HepG2 (cell line): ENCODE data around the gene CDH13. TPM values are rescaled to one million over a fixed set of nuclear protein-coding genes. Genes with fewer than 3 reads are reported as not detected.

Experiments used
- ATAC-seq: fragments of 200-7000 bp; cut with Tn5 transposase; 3 replicates; pipeline ENCODE4 v1.9.1; 2020; ENCODE audit warnings: mild to moderate bottlenecking, moderate library complexity
- BruUV-seq: library from RNA; stranded (reverse); fragments of 400-500 nt; replicated peaks from 2 replicates; lab custom pipeline; 2021; lab: Mats Ljungman, UMichigan
- CTCF ChIA-PET: fragments of 300-600 bp; formaldehyde crosslinking; extraction: SDS; loops from one replicate; lab custom pipeline; 2021; ENCODE audit warnings: low total read pairs, inconsistent platforms, low intra/inter-chr PET ratio; lab: Yijun Ruan, JAX
- POLR2A ChIA-PET: fragments of 350-600 bp; sonication (Branson Sonifier 250); formaldehyde crosslinking; loops from one replicate; lab custom pipeline; 2020; ENCODE audit warnings: antibody characterized with exemption, inconsistent platforms; lab: Yijun Ruan, JAX
- DNase-seq: peaks from one replicate; pipeline ENCODE4 v3.0.0-alpha.2; 2015; ENCODE audit warnings: low spot score
- FAIRE-seq: peaks from 3 replicates; lab custom pipeline; 2011; peaks lifted over from hg19 to GRCh38; lab: Jason Lieb, UNC
- H2AFZ ChIP-seq: one replicate; pipeline ENCODE4 v1.6.1; 2011; ENCODE audit warnings: low read length, inconsistent platforms
- H3K27ac ChIP-seq: fragments of 300-600 bp; 3 replicates; pipeline ENCODE4 v1.8.0; 2011; ENCODE audit warnings: mixed run types, mild to moderate bottlenecking, mixed read lengths, low read length, inconsistent platforms; ENCODE audit not compliant: insufficient read depth; ENCODE audit errors: extremely low read length
- H3K27me3 ChIP-seq, 2 experiments: fragments of 200-600 bp in 1 of 2; 2 replicates in 1 of 2; 3 replicates in 1 of 2; pipeline versions ENCODE4 v1.6.0 to v1.8.0; 2011; ENCODE audit warnings: low read length in 2 of 2, mild to moderate bottlenecking in 2 of 2, moderate library complexity in 2 of 2, inconsistent platforms in 1 of 2; ENCODE audit not compliant: insufficient read depth in 2 of 2, control insufficient read depth in 1 of 2
- H3K36me3 ChIP-seq, 2 experiments: fragments of 200-600 bp in 1 of 2; replicated peaks in 1 of 2; 2 replicates in 1 of 2; 3 replicates in 1 of 2; pipeline versions ENCODE4 v1.5.1 to v1.8.0; 2011; ENCODE audit warnings: low read length in 2 of 2, inconsistent platforms in 1 of 2; ENCODE audit not compliant: insufficient read depth in 2 of 2, control insufficient read depth in 1 of 2
- H3K4me1 ChIP-seq: 2 replicates; pipeline ENCODE4 v1.5.1; 2012; ENCODE audit warnings: low read length, inconsistent platforms; ENCODE audit not compliant: insufficient read depth
- H3K4me2 ChIP-seq: 2 replicates; pipeline ENCODE4 v1.6.0; 2011; ENCODE audit warnings: low read depth, low read length, inconsistent platforms
- H3K4me3 ChIP-seq, 3 experiments: fragments of 200-600 bp in 1 of 3; sonication (generic), shearing (Covaris generic) in 1 of 3; replicated peaks in 1 of 3; 2 replicates each; pipeline ENCODE4 v1.5.1; 2011 to 2016; ENCODE audit warnings: low read length in 3 of 3, inconsistent platforms in 2 of 3, low read depth in 2 of 3, mild to moderate bottlenecking in 2 of 3, control low read depth in 1 of 3, mixed read lengths in 1 of 3; ENCODE audit not compliant: insufficient read depth in 1 of 3
- H3K79me2 ChIP-seq: one replicate; pipeline ENCODE4 v1.6.1; 2011; ENCODE audit warnings: low read length, inconsistent platforms; ENCODE audit not compliant: insufficient read depth
- H3K9ac ChIP-seq: 2 replicates; pipeline ENCODE4 v1.6.0; 2011; ENCODE audit warnings: mild to moderate bottlenecking, low read depth, low read length, inconsistent platforms; ENCODE audit not compliant: insufficient read depth
- H3K9me3 ChIP-seq: 2 replicates; pipeline ENCODE4 v1.5.1; 2012; ENCODE audit warnings: mild to moderate bottlenecking, low read length
- H4K20me1 ChIP-seq: 2 replicates; pipeline ENCODE4 v1.6.0; 2011; ENCODE audit warnings: inconsistent platforms, mild to moderate bottlenecking, low read length, moderate library complexity; ENCODE audit not compliant: insufficient read depth
- ARID4A ChIP-seq: sonication (generic); formaldehyde crosslinking; IDR thresholded peaks from 2 replicates; pipeline ENCODE4 v1.5.0; 2020; ENCODE audit warnings: mild to moderate bottlenecking, missing genetic modification reagents, borderline replicate concordance
- CEBPG ChIP-seq: IDR thresholded peaks from 2 replicates; pipeline ENCODE4 v1.6.1; 2016
- FOXJ3 ChIP-seq: sonication (generic); formaldehyde crosslinking; IDR thresholded peaks from 2 replicates; pipeline ENCODE4 v1.4.0; 2020; ENCODE audit warnings: missing genetic modification reagents, mild to moderate bottlenecking, borderline replicate concordance
- HOXA9 ChIP-seq: sonication (generic); formaldehyde crosslinking; IDR thresholded peaks from 2 replicates; pipeline ENCODE4 v1.8.1; 2022; ENCODE audit warnings: missing genetic modification reagents, mild to moderate bottlenecking, moderate library complexity, borderline replicate concordance
- PBX2 ChIP-seq: IDR thresholded peaks from 2 replicates; pipeline ENCODE4 v1.6.1; 2016; ENCODE audit warnings: control low read depth
- PCBP1 ChIP-seq: fragments of 200-400 bp; formaldehyde crosslinking; IDR thresholded peaks from 2 replicates; pipeline ENCODE4 v1.6.1; 2017; ENCODE audit warnings: mild to moderate bottlenecking, low read depth, low read length, borderline replicate concordance
- ZFP82 ChIP-seq: sonication (generic); formaldehyde crosslinking; IDR thresholded peaks from 2 replicates; pipeline ENCODE4 v1.5.1; 2020; ENCODE audit warnings: mild to moderate bottlenecking, missing genetic modification reagents, borderline replicate concordance
- ZNF205 ChIP-seq: IDR thresholded peaks from 2 replicates; pipeline ENCODE4 v1.6.1; 2018; ENCODE audit warnings: missing biosample characterization, missing genetic modification reagents
- ZNF329 ChIP-seq: sonication (generic); formaldehyde crosslinking; IDR thresholded peaks from 2 replicates; pipeline ENCODE4 v1.9.0; 2021; ENCODE audit warnings: low read depth, mild to moderate bottlenecking, missing genetic modification reagents
- ZNF563 ChIP-seq: sonication (generic); formaldehyde crosslinking; IDR thresholded peaks from 2 replicates; pipeline ENCODE4 v1.8.0; 2022; ENCODE audit warnings: mild to moderate bottlenecking, moderate library complexity, missing genetic modification reagents
- ZNF576 ChIP-seq: sonication (generic); formaldehyde crosslinking; IDR thresholded peaks from 2 replicates; pipeline ENCODE4 v1.4.0; 2020; ENCODE audit warnings: mild to moderate bottlenecking, missing genetic modification reagents
- ZNF639 ChIP-seq: conservative IDR thresholded peaks from 2 replicates; pipeline ENCODE4 v1.6.1; 2018; ENCODE audit warnings: missing genetic modification reagents
- WGBS: methylation state at CpG from one replicate; pipeline ENCODE4 v1.1.6; 2017; ENCODE audit warnings: low lambda C conversion rate; 5-methylcytosine and 5-hydroxymethylcytosine counted together
- in situ Hi-C: cut with HindIII; loops from 2 replicates; pipeline ENCODE4 v1.10.0; 2017; ENCODE audit warnings: low pct_unique_long_range_greater_than_20kb; ENCODE audit not compliant: extremely low pct_ligation_motif_present
- intact Hi-C: fragments of 100-400 bp; cut with micrococcal nuclease; formaldehyde crosslinking; loops from one replicate; pipeline ENCODE4 v1.10.0; 2022; ENCODE audit not compliant: unreplicated experiment
- polyA plus RNA-seq, 8 experiments: library from polyadenylated mRNA; depleted of rRNA in 3 of 8; stranded (reverse) in 7 of 8; unstranded in 1 of 8; fragments of >200 nt; fragmentation: Illumina TruSeq in 4 of 8; extraction: Trizol in 4 of 8; gene quantifications; 2 replicates each; pipeline versions ENCODE4 v1.2.1 to v1.2.3, GENCODE V29; 2011 to 2016; ENCODE audit warnings: low read depth in 4 of 8, missing spikeins in 1 of 8, mixed read lengths in 1 of 8; ENCODE audit not compliant: insufficient read depth in 1 of 8
- total RNA-seq, 5 experiments: library from RNA; depleted of rRNA; stranded (reverse); fragments of >200 nt; fragmentation: Illumina TruSeq; extraction: Trizol; gene quantifications; 2 replicates each; pipeline ENCODE4 v1.2.3, GENCODE V29; 2016; ENCODE audit warnings: low read depth in 1 of 5

CDH13 gene
- total and polyA plus RNA-seq, 2 of the 13 experiments (the other 11 are each of a cell fraction or from before 2014, with no cell fraction given) = not detected

DNA sequence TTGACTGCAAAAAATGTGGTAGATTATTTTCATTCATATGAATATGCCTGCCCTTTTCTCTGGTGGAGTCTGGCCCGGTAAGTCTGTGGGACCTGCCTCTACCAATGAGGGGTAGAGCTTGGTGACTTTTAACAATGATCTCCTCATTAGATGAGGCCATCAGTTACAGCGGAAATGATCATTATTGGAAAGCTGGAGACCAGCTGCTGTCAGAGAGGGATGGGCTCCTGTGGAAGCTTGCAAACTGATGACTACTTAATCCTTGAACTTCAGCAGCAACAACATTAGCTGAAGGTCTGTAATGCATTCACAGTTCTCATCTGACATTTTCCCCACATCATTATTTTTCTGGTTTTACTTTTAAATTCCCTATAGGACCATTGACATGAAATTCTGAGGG lies 194.1 kb downstream of the CDH13 start:
- POLR2A ChIA-PET = no interaction called here
- FAIRE-seq (no peak), DNase-seq (no peak), ATAC-seq (no peak)
- no TSS peak for BruUV-seq
- no peaks in the 10 kb centered on the region for H4K20me1 ChIP-seq
- peaks cover 17% of the 10 kb centered on the region for H3K9me3 ChIP-seq
- intact Hi-C loops (no loop called here), in situ Hi-C loops (no loop called here)
- no peaks in the 10 kb centered on the region for H3K27me3 ChIP-seq
- H3K79me2 ChIP-seq = no peaks in the 10 kb centered on the region
- no peak overlapping the region for H3K4me3 ChIP-seq
- 9% methylated on average over 2 of the region's 2 CpGs for WGBS
- no peak overlapping the region for H3K9ac ChIP-seq
- no peak overlapping the region for H3K4me2 ChIP-seq
- H2AFZ ChIP-seq = no peak overlapping the region
- H3K36me3 ChIP-seq = no peaks in the 10 kb centered on the region
- CTCF ChIA-PET = no interaction called here
- H3K4me1 ChIP-seq = no peaks in the 10 kb centered on the region
- H3K27ac ChIP-seq = no peak overlapping the region
- no peak for TF ChIP-seq ARID4A (CRISPR knock-in tag)
- no peak for TF ChIP-seq FOXJ3 (CRISPR knock-in tag)
- TF ChIP-seq ZNF563 = no peak
- TF ChIP-seq PCBP1 = no peak
- no peak for TF ChIP-seq PBX2 (CRISPR knock-in tag)
- no peak for TF ChIP-seq ZNF329 (CRISPR knock-in tag)
- TF ChIP-seq ZNF576 (CRISPR knock-in tag) = no peak
- no peak for TF ChIP-seq ZNF639 (CRISPR knock-in tag)
- no peak for TF ChIP-seq ZFP82
- no peak for TF ChIP-seq CEBPG
- no peak for TF ChIP-seq HOXA9
- TF ChIP-seq ZNF205 (CRISPR knock-in tag) = no peak
